HepG2 (cell line): ENCODE measurements around the gene WIPF2. TPM values are rescaled to one million over a fixed set of nuclear protein-coding genes. Genes with fewer than 3 reads are reported as not detected.

Source experiments
- ATAD3A ChIP-seq: sonication (generic); formaldehyde crosslinking; IDR thresholded peaks from 2 replicates; pipeline ENCODE4 v1.4.0; 2020; ENCODE audit warnings: missing genetic modification reagents
- CCDC6 ChIP-seq: sonication (generic); formaldehyde crosslinking; IDR thresholded peaks from 2 replicates; pipeline ENCODE4 v1.8.1; 2022; ENCODE audit warnings: mild to moderate bottlenecking, missing genetic modification reagents, moderate library complexity
- KDM1A ChIP-seq: IDR thresholded peaks from 2 replicates; pipeline ENCODE4 v1.6.1; 2016; ENCODE audit warnings: missing compliant biosample characterization
- KLF16 ChIP-seq, 2 experiments: sonication (generic) in 1 of 2; formaldehyde crosslinking in 1 of 2; IDR thresholded peaks; 2 replicates each; pipeline versions ENCODE4 v1.6.1 to v1.8.0; 2016 to 2023; ENCODE audit warnings: missing genetic modification reagents in 2 of 2, missing compliant biosample characterization in 1 of 2
- MAFK ChIP-seq, 2 experiments: IDR thresholded peaks in 1 of 2; conservative IDR thresholded peaks in 1 of 2; 2 replicates each; pipeline ENCODE4 v1.6.1; 2011; ENCODE audit warnings: improper control_type of control experiment in 2 of 2, low read length in 2 of 2
- NFYC ChIP-seq: IDR thresholded peaks from 2 replicates; pipeline ENCODE4 v1.6.1; 2016; ENCODE audit warnings: missing genetic modification reagents, missing compliant biosample characterization
- RXRA ChIP-seq: sonication (generic); formaldehyde crosslinking; IDR thresholded peaks from 2 replicates; pipeline ENCODE4 v1.5.1; 2020; ENCODE audit warnings: missing genetic modification reagents
- SAP130 ChIP-seq: IDR thresholded peaks from 2 replicates; pipeline ENCODE4 v1.6.1; 2016; ENCODE audit warnings: low read depth
- ZMYM3 ChIP-seq: sonication (generic); formaldehyde crosslinking; IDR thresholded peaks from 2 replicates; pipeline ENCODE4 v1.5.1; 2020; ENCODE audit warnings: mild to moderate bottlenecking, missing genetic modification reagents
- ZNF225 ChIP-seq: sonication (generic); formaldehyde crosslinking; IDR thresholded peaks from 2 replicates; pipeline ENCODE4 v1.4.0; 2020; ENCODE audit warnings: mild to moderate bottlenecking, missing genetic modification reagents
- ZNF292 ChIP-seq: sonication (generic); formaldehyde crosslinking; IDR thresholded peaks from 2 replicates; pipeline ENCODE4 v1.8.1; 2022; ENCODE audit warnings: mild to moderate bottlenecking, low read depth, missing genetic modification reagents, borderline replicate concordance
- ZNF510 ChIP-seq: sonication (generic); formaldehyde crosslinking; IDR thresholded peaks from 2 replicates; pipeline ENCODE4 v1.4.0; 2020; ENCODE audit warnings: low read depth, mild to moderate bottlenecking, missing genetic modification reagents
- ZNF629 ChIP-seq: sonication (generic); formaldehyde crosslinking; conservative IDR thresholded peaks from 2 replicates; pipeline ENCODE4 v1.5.0; 2020; ENCODE audit warnings: missing genetic modification reagents
- ZNF879 ChIP-seq: sonication (generic); formaldehyde crosslinking; IDR thresholded peaks from 2 replicates; pipeline ENCODE4 v1.8.1; 2023; ENCODE audit warnings: missing genetic modification reagents
- polyA plus RNA-seq, 8 experiments: library from polyadenylated mRNA; depleted of rRNA in 3 of 8; stranded (reverse) in 7 of 8; unstranded in 1 of 8; fragments of >200 nt; fragmentation: Illumina TruSeq in 4 of 8; extraction: Trizol in 4 of 8; gene quantifications; 2 replicates each; pipeline versions ENCODE4 v1.2.1 to v1.2.3, GENCODE V29; 2011 to 2016; ENCODE audit warnings: low read depth in 4 of 8, missing spikeins in 1 of 8, mixed read lengths in 1 of 8; ENCODE audit not compliant: insufficient read depth in 1 of 8
- total RNA-seq, 5 experiments: library from RNA; depleted of rRNA; stranded (reverse); fragments of >200 nt; fragmentation: Illumina TruSeq; extraction: Trizol; gene quantifications; 2 replicates each; pipeline ENCODE4 v1.2.3, GENCODE V29; 2016; ENCODE audit warnings: low read depth in 1 of 5
- TF ChIP-seq, protein P1 (sequence below): sonication (generic); formaldehyde crosslinking; IDR thresholded peaks from 2 replicates; pipeline ENCODE4 v1.5.1; 2020; ENCODE audit warnings: mild to moderate bottlenecking, moderate library complexity, missing genetic modification reagents
- TF ChIP-seq, protein P2 (sequence below): sonication (generic); formaldehyde crosslinking; IDR thresholded peaks from 2 replicates; pipeline ENCODE4 v1.9.0; 2021; ENCODE audit warnings: missing genetic modification reagents, mild to moderate bottlenecking, borderline replicate concordance
- TF ChIP-seq, protein P3 (sequence below): sonication (generic); formaldehyde crosslinking; IDR thresholded peaks from 2 replicates; pipeline ENCODE4 v1.4.0; 2020; ENCODE audit warnings: missing genetic modification reagents
- TF ChIP-seq, protein P4 (sequence below): sonication (generic); formaldehyde crosslinking; IDR thresholded peaks from 2 replicates; pipeline ENCODE4 v1.4.0; 2020; ENCODE audit warnings: mild to moderate bottlenecking, low read depth, missing genetic modification reagents
- TF ChIP-seq, protein P5 (sequence below): sonication (generic); formaldehyde crosslinking; IDR thresholded peaks from 2 replicates; pipeline ENCODE4 v1.5.1; 2020; ENCODE audit warnings: missing genetic modification reagents, mild to moderate bottlenecking, borderline replicate concordance

WIPF2 gene
- total and polyA plus RNA-seq, 2 of the 13 experiments (the other 11 are each of a cell fraction or from before 2014, with no cell fraction given) = 7.2 to 10.8 TPM

- TF ChIP-seq, protein P1, sequence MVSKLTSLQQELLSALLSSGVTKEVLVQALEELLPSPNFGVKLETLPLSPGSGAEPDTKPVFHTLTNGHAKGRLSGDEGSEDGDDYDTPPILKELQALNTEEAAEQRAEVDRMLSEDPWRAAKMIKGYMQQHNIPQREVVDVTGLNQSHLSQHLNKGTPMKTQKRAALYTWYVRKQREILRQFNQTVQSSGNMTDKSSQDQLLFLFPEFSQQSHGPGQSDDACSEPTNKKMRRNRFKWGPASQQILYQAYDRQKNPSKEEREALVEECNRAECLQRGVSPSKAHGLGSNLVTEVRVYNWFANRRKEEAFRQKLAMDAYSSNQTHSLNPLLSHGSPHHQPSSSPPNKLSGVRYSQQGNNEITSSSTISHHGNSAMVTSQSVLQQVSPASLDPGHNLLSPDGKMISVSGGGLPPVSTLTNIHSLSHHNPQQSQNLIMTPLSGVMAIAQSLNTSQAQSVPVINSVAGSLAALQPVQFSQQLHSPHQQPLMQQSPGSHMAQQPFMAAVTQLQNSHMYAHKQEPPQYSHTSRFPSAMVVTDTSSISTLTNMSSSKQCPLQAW (CRISPR knock-in tag) = peak; percentile 74
- TF ChIP-seq MAFK (conservative IDR thresholded peaks at IDR 0.05 in 1 of 2, IDR thresholded peaks at IDR 0.05 in 1 of 2; ENCODE audit: low read length in 2 of 2) (no peak), ATAD3A (CRISPR knock-in tag) (no peak), NFYC (peak; percentile 85), ZNF292 (CRISPR knock-in tag) (no peak), ZNF879 (no peak), ZNF510 (CRISPR knock-in tag) (peak; percentile 75; the same call in 1 of the 2 replicates), KLF16 (CRISPR knock-in tag; IDR thresholded peaks at IDR 0.05) (peak in 1 of 2 experiments; percentile 32; a peak in 2 of 4 replicates), KDM1A (no peak), ZNF629 (CRISPR knock-in tag) (no peak), ZMYM3 (CRISPR knock-in tag) (no peak; the same call in none of the 2 replicates), ZNF225 (CRISPR knock-in tag) (no peak), CCDC6 (CRISPR knock-in tag) (peak; percentile 22; the same call in 1 of the 2 replicates), SAP130 (CRISPR knock-in tag) (peak; percentile 95), RXRA (CRISPR knock-in tag) (peak; percentile 85)
- TF ChIP-seq, protein P2, sequence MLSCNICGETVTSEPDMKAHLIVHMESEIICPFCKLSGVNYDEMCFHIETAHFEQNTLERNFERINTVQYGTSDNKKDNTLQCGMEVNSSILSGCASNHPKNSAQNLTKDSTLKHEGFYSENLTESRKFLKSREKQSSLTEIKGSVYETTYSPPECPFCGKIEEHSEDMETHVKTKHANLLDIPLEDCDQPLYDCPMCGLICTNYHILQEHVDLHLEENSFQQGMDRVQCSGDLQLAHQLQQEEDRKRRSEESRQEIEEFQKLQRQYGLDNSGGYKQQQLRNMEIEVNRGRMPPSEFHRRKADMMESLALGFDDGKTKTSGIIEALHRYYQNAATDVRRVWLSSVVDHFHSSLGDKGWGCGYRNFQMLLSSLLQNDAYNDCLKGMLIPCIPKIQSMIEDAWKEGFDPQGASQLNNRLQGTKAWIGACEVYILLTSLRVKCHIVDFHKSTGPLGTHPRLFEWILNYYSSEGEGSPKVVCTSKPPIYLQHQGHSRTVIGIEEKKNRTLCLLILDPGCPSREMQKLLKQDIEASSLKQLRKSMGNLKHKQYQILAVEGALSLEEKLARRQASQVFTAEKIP (CRISPR knock-in tag) = no peak
- TF ChIP-seq, protein P3, sequence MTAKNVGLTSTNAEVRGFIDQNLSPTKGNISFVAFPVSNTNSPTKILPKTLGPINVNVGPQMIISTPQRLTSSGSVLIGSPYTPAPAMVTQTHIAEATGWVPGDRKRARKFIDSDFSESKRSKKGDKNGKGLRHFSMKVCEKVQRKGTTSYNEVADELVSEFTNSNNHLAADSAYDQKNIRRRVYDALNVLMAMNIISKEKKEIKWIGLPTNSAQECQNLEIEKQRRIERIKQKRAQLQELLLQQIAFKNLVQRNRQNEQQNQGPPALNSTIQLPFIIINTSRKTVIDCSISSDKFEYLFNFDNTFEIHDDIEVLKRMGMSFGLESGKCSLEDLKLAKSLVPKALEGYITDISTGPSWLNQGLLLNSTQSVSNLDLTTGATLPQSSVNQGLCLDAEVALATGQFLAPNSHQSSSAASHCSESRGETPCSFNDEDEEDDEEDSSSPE (CRISPR knock-in tag) = peak; percentile 37; the same call in 1 of the 2 replicates
- TF ChIP-seq, protein P4, sequence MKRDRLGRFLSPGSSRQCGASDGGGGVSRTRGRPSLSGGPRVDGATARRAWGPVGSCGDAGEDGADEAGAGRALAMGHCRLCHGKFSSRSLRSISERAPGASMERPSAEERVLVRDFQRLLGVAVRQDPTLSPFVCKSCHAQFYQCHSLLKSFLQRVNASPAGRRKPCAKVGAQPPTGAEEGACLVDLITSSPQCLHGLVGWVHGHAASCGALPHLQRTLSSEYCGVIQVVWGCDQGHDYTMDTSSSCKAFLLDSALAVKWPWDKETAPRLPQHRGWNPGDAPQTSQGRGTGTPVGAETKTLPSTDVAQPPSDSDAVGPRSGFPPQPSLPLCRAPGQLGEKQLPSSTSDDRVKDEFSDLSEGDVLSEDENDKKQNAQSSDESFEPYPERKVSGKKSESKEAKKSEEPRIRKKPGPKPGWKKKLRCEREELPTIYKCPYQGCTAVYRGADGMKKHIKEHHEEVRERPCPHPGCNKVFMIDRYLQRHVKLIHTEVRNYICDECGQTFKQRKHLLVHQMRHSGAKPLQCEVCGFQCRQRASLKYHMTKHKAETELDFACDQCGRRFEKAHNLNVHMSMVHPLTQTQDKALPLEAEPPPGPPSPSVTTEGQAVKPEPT (CRISPR knock-in tag) = peak; percentile 79; the same call in 1 of the 2 replicates
- TF ChIP-seq, protein P5, sequence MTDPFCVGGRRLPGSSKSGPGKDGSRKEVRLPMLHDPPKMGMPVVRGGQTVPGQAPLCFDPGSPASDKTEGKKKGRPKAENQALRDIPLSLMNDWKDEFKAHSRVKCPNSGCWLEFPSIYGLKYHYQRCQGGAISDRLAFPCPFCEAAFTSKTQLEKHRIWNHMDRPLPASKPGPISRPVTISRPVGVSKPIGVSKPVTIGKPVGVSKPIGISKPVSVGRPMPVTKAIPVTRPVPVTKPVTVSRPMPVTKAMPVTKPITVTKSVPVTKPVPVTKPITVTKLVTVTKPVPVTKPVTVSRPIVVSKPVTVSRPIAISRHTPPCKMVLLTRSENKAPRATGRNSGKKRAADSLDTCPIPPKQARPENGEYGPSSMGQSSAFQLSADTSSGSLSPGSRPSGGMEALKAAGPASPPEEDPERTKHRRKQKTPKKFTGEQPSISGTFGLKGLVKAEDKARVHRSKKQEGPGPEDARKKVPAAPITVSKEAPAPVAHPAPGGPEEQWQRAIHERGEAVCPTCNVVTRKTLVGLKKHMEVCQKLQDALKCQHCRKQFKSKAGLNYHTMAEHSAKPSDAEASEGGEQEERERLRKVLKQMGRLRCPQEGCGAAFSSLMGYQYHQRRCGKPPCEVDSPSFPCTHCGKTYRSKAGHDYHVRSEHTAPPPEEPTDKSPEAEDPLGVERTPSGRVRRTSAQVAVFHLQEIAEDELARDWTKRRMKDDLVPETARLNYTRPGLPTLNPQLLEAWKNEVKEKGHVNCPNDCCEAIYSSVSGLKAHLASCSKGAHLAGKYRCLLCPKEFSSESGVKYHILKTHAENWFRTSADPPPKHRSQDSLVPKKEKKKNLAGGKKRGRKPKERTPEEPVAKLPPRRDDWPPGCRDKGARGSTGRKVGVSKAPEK (CRISPR knock-in tag) = 0 out of 2 replicates have a peak, but pooled peaks have one; percentile 78
Observed at GRCh38 chr17:40317880-40318829, 99.1 kb downstream of the WIPF2 start (continued).
